Muscle layer of colon (tissue), 2 donors: ENCODE measurements around the gene VTCN1.

Experiments used
- H3K27ac ChIP-seq: one replicate; pipeline ENCODE4 v1.7.0; 2013; ENCODE audit warnings: low read depth, mild to moderate bottlenecking, low read length, moderate library complexity
- H3K27me3 ChIP-seq, 2 donors: one replicate each; pipeline ENCODE4 v1.7.0; 2013; ENCODE audit warnings: low read length in 2 of 2, mild to moderate bottlenecking in 2 of 2; ENCODE audit not compliant: insufficient read depth in 2 of 2, control insufficient read depth in 1 of 2
- H3K36me3 ChIP-seq: one replicate; pipeline ENCODE4 v1.7.0; 2013; ENCODE audit warnings: mild to moderate bottlenecking, low read length; ENCODE audit not compliant: insufficient read depth
- H3K4me1 ChIP-seq: one replicate; pipeline ENCODE4 v1.7.0; 2013; ENCODE audit warnings: mild to moderate bottlenecking, low read length; ENCODE audit not compliant: insufficient read depth
- H3K4me3 ChIP-seq, 2 donors: one replicate each; pipeline ENCODE4 v1.7.0; 2013; ENCODE audit warnings: low read length in 2 of 2, low read depth in 1 of 2, mild to moderate bottlenecking in 1 of 2, moderate library complexity in 1 of 2
- H3K9ac ChIP-seq: one replicate; pipeline ENCODE4 v1.7.0; 2013; ENCODE audit warnings: low read length
- H3K9me3 ChIP-seq: one replicate; pipeline ENCODE4 v1.7.0; 2013; ENCODE audit warnings: mild to moderate bottlenecking, low read length
- donor health status: abdominal sarcoma.
- donor health status: Adenocarcinoma of cecum.

The VTCN1 gene

GRCh38 chr1:117179471-117179870 lies 31.3 kb downstream of the VTCN1 start:
- no peaks in the 10 kb centered on the region for H3K36me3 ChIP-seq
- no peak overlapping the region for H3K9ac ChIP-seq
- H3K4me3 ChIP-seq: no peak overlapping the region
- no peak overlapping the region for H3K27ac ChIP-seq
- H3K4me1 ChIP-seq: no peaks in the 10 kb centered on the region
- no peaks in the 10 kb centered on the region for H3K27me3 ChIP-seq
- no peaks in the 10 kb centered on the region for H3K9me3 ChIP-seq

DNA sequence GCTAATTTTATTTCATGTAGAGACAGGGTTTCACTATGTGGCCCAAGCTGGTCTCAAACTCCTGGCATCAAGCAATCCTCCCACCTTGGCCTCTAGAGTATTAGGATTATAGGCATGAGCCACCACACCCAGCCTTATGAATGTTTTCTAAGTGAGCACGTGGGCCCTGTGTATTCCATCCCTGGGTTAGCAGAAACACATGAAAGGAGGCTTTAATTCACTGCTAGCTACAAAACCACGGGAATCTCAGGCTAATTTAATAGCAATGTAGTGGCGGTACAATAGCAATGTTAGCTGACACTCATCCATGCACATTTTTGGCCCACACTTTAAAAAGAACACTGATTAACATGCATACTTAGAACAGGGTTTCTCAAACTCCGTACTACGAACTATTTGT lies 32.0 kb downstream of the VTCN1 start:
- Histone ChIP-seq H3K9me3 (no peaks in the 10 kb centered on the region), H3K36me3 (no peaks in the 10 kb centered on the region), H3K27me3 (no peaks in the 10 kb centered on the region), H3K4me3 (no peak overlapping the region), H3K27ac (no peak overlapping the region), H3K4me1 (no peaks in the 10 kb centered on the region), H3K9ac (no peak overlapping the region)

DNA sequence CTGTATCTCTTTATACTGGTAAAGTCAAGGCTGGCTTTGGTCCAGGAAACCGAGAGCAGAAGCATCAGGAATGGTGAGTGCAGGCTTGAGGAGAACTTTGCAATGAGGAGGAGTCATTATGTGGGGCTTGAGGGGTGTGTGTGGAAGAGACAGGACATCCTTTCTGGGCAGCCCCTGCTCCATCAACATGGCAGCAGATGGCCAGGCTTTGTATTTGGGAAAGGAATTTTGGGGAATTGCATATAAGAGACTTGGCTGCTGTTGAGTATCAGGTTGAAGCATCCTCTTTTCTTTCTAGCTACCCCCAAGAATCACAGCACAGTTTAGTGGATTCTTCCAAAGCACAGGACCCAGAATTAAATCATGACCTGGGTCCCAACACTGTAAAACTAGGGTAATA lies 33.4 kb downstream of the VTCN1 start:
- Histone ChIP-seq H3K9me3 (no peaks in the 10 kb centered on the region), H3K27ac (no peak overlapping the region), H3K9ac (no peak overlapping the region), H3K27me3 (no peaks in the 10 kb centered on the region), H3K4me3 (no peak overlapping the region), H3K36me3 (no peaks in the 10 kb centered on the region), H3K4me1 (no peaks in the 10 kb centered on the region)

DNA sequence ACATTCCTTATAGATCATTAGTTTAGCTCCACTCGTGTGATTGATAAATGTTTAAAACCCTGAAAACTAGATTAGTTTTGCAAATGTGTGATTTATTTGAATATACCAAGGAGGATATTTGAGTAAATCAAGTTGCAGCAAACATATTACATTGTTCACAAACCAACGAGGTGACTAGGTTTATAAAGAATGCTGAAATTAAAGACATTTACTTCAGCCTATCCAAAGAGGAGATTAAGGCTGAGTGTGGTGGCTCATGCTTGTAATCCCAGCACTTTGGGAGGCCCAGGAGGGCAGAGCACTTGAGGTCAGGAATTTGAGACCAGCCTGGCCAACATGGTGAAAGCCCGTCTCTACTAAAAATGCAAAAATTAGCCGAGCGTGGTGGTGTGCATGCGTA lies 34.1 kb downstream of the VTCN1 start:
- H3K9ac ChIP-seq: no peak overlapping the region
- no peak overlapping the region for H3K4me3 ChIP-seq
- no peaks in the 10 kb centered on the region for H3K4me1 ChIP-seq
- no peaks in the 10 kb centered on the region for H3K9me3 ChIP-seq
- no peaks in the 10 kb centered on the region for H3K36me3 ChIP-seq
- H3K27me3 ChIP-seq: no peaks in the 10 kb centered on the region
- H3K27ac ChIP-seq: no peak overlapping the region

GRCh38 chr1:117174851-117175250 lies 35.9 kb downstream of the VTCN1 start:
- Histone ChIP-seq H3K9me3 (no peaks in the 10 kb centered on the region), H3K4me1 (no peaks in the 10 kb centered on the region), H3K36me3 (no peaks in the 10 kb centered on the region), H3K27me3 (no peaks in the 10 kb centered on the region), H3K27ac (no peak overlapping the region), H3K4me3 (no peak overlapping the region), H3K9ac (no peak overlapping the region)

DNA sequence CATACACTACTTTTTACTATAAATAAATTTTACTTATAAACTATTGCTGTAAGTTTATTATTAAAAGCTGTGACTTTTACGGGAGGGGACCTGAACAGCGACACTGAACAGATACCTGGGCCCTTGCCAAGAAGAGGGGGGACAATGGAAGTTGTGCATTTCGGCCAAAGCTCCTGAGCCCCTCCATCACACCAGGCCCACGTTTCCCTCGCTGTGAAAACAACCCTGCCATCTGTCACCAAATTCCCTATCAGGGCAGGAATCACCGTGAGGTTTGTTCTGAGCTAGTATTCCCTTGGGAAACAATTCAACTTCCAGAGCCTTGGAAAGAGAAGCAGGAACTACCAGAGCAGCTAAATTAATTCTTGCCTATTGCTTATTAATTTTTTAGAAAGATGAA lies 37.0 kb downstream of the VTCN1 start:
- no peaks in the 10 kb centered on the region for H3K36me3 ChIP-seq
- no peaks in the 10 kb centered on the region for H3K27me3 ChIP-seq
- no peak overlapping the region for H3K9ac ChIP-seq
- H3K9me3 ChIP-seq: no peaks in the 10 kb centered on the region
- no peak overlapping the region for H3K4me3 ChIP-seq
- no peak overlapping the region for H3K27ac ChIP-seq
- no peaks in the 10 kb centered on the region for H3K4me1 ChIP-seq

DNA sequence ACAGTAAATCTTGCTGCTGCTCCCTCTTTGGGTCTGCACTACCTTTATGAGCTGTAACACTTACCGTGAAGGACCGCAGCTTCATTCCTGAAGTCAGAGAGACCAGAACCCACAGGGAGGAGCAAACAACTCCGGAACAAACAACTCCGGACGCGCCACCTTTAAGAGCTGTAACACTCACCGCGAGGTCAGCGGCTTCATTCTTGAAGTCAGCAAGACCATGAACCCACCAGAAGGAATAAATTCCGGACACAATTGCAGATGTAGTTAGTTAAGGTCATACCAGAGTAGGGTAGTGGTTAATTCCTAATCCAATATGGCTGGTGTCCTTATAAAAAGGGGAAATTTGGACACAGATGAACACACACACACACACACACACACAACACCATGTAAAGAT lies 37.7 kb downstream of the VTCN1 start:
- H3K27me3 ChIP-seq: no peaks in the 10 kb centered on the region
- no peak overlapping the region for H3K27ac ChIP-seq
- no peaks in the 10 kb centered on the region for H3K9me3 ChIP-seq
- no peaks in the 10 kb centered on the region for H3K36me3 ChIP-seq
- H3K4me1 ChIP-seq: no peaks in the 10 kb centered on the region
- no peak overlapping the region for H3K9ac ChIP-seq
- H3K4me3 ChIP-seq: no peak overlapping the region

DNA sequence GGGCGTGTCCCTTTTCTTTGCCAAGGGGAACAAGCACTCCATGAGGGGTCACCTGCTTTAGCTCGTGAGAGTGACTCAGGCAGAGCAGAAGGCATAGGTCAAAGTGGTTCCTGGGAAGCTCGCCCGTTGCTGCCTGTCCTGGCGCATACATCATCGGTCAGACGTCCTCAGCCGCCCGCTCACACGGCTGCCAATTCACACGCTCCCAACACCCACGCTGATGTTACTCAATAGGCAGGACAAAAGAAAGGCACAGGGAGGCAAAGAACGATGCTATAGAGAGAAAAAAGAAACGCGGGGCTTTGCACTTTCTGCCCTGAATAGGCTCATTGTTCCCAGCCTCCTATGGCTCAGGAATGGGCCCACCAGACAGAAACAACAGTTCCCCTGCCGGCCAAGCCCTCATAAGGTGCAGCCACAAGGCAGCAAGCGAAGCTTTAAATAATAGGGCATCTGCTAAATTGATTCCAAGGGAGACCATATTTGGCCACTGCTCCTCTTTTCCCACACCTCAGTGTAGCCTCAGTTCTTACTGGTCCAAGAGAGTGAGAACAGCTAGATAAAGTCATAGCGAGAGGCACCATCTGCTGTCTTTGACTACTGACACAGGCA lies 38.7 kb downstream of the VTCN1 start:
- Histone ChIP-seq H3K9ac (no peak overlapping the region), H3K9me3 (no peaks in the 10 kb centered on the region), H3K4me3 (no peak overlapping the region), H3K36me3 (no peaks in the 10 kb centered on the region), H3K4me1 (no peaks in the 10 kb centered on the region), H3K27ac (no peak overlapping the region), H3K27me3 (no peaks in the 10 kb centered on the region)

DNA sequence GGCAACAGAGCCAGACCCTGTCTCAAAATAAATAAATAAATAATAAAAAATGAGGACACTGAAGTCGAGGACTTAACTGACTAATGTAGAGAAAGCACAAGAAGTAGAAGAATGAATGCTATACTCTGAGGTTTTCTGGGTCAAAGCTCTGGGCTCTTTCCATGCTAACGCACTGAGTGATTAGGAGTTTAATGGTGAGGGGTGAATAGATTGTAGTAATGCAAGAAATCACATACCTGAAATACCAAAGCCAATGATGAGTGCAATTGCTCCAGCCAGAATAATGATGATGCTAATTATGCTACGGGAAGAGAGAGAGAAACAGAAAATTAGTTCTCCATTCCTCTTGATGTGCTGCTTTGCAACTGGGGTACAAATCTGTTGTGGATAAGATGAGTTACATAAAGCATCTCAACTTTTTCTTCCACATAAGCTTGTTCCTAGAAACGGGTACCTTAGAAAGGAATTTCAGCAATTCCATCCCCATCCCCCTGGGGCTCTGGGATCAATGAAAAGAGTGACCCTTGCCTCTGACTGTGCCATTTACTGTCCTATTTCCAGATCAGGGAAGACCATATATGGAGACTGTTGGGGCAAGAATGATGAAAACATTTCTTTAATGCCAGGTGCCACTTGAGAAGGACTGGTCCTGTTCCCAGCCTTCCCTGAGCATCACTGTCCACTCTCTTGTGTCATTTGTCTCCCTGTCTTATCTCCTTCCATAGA lies 40.7 kb downstream of the VTCN1 start:
- Histone ChIP-seq H3K36me3 (no peaks in the 10 kb centered on the region), H3K9ac (no peak overlapping the region), H3K27ac (no peak overlapping the region), H3K4me3 (no peak overlapping the region), H3K27me3 (no peaks in the 10 kb centered on the region), H3K9me3 (no peaks in the 10 kb centered on the region), H3K4me1 (no peaks in the 10 kb centered on the region)

GRCh38 chr1:117167402-117167801 lies 43.3 kb downstream of the VTCN1 start:
- H3K4me3 ChIP-seq: no peak overlapping the region
- no peaks in the 10 kb centered on the region for H3K4me1 ChIP-seq
- no peaks in the 10 kb centered on the region for H3K36me3 ChIP-seq
- H3K9ac ChIP-seq: no peak overlapping the region
- no peaks in the 10 kb centered on the region for H3K9me3 ChIP-seq
- H3K27me3 ChIP-seq: no peaks in the 10 kb centered on the region
- H3K27ac ChIP-seq: no peak overlapping the region

- H3K27me3 ChIP-seq: no peaks in the 10 kb centered on the region
- no peak overlapping the region for H3K4me3 ChIP-seq
- no peak overlapping the region for H3K27ac ChIP-seq
- H3K36me3 ChIP-seq: no peaks in the 10 kb centered on the region
- no peaks in the 10 kb centered on the region for H3K9me3 ChIP-seq
- no peaks in the 10 kb centered on the region for H3K4me1 ChIP-seq
- H3K9ac ChIP-seq: no peak overlapping the region
Observed at GRCh38 chr1:117166076-117166475, 44.7 kb downstream of the VTCN1 start.

- Histone ChIP-seq H3K9ac (no peak overlapping the region), H3K4me1 (no peaks in the 10 kb centered on the region), H3K9me3 (no peaks in the 10 kb centered on the region), H3K27ac (no peak overlapping the region), H3K27me3 (no peaks in the 10 kb centered on the region), H3K36me3 (no peaks in the 10 kb centered on the region), H3K4me3 (no peak overlapping the region)
Observed at GRCh38 chr1:117164209-117164608, 46.5 kb downstream of the VTCN1 start.
